HepG2 (cell line): ENCODE data around the gene EFCAB11. TPM values are rescaled to one million over a fixed set of nuclear protein-coding genes. Genes with fewer than 3 reads are reported as not detected.
A peak's percentile ranks its signal among the peaks of the same experiment; 100 is the strongest.

Experiments
- EZH2 ChIP-seq: conservative IDR thresholded peaks from 2 replicates; pipeline ENCODE4 v1.6.1; 2012; ENCODE audit warnings: mild to moderate bottlenecking, low read depth, low read length, moderate library complexity
- GATA4 ChIP-seq: sonication (generic); IDR thresholded peaks from 2 replicates; pipeline ENCODE4 v1.6.1; 2016; ENCODE audit warnings: antibody characterized with exemption, low read depth, borderline replicate concordance
- IRF2 ChIP-seq: IDR thresholded peaks from 2 replicates; pipeline ENCODE4 v1.6.1; 2018; ENCODE audit warnings: missing genetic modification reagents, missing compliant biosample characterization
- ISX ChIP-seq: sonication (generic); formaldehyde crosslinking; conservative IDR thresholded peaks from 2 replicates; pipeline ENCODE4 v1.5.0; 2020; ENCODE audit warnings: missing genetic modification reagents
- MAF1 ChIP-seq: sonication (generic); formaldehyde crosslinking; IDR thresholded peaks from 2 replicates; pipeline ENCODE4 v1.5.0; 2020; ENCODE audit warnings: missing genetic modification reagents, borderline replicate concordance
- MEIS1 ChIP-seq: sonication (generic); formaldehyde crosslinking; IDR thresholded peaks from 2 replicates; pipeline ENCODE4 v1.9.0; 2021; ENCODE audit warnings: mild to moderate bottlenecking, missing genetic modification reagents, moderate library complexity, borderline replicate concordance
- PRDM15 ChIP-seq: sonication (generic); formaldehyde crosslinking; IDR thresholded peaks from 2 replicates; pipeline ENCODE4 v1.4.0; 2020; ENCODE audit warnings: missing genetic modification reagents
- SNAPC4 ChIP-seq: sonication (generic); formaldehyde crosslinking; IDR thresholded peaks from 2 replicates; pipeline ENCODE4 v1.4.0; 2020; ENCODE audit warnings: mild to moderate bottlenecking, missing genetic modification reagents
- TBP ChIP-seq: sonication (generic); formaldehyde crosslinking; IDR thresholded peaks from 2 replicates; pipeline ENCODE4 v1.5.0; 2020; ENCODE audit warnings: missing genetic modification reagents
- TCF12 ChIP-seq, 2 experiments: fragments of 450-650 bp in 1 of 2; sonication (generic) in 1 of 2; formaldehyde crosslinking in 1 of 2; IDR thresholded peaks; 2 replicates each; pipeline versions ENCODE4 v1.6.1 to v1.8.0; 2017 to 2022; ENCODE audit warnings: antibody characterized with exemption in 1 of 2, mild to moderate bottlenecking in 1 of 2, missing genetic modification reagents in 1 of 2, moderate library complexity in 1 of 2
- TGIF2 ChIP-seq: IDR thresholded peaks from 2 replicates; pipeline ENCODE4 v1.6.1; 2016; ENCODE audit warnings: control low read depth, missing compliant biosample characterization
- TOPORS ChIP-seq: sonication (generic); formaldehyde crosslinking; IDR thresholded peaks from 2 replicates; pipeline ENCODE4 v1.8.0; 2023; ENCODE audit warnings: mild to moderate bottlenecking, missing genetic modification reagents
- TP53 ChIP-seq: sonication (generic); formaldehyde crosslinking; conservative IDR thresholded peaks from 2 replicates; pipeline ENCODE4 v1.4.0; 2020; ENCODE audit warnings: missing genetic modification reagents
- YY1 ChIP-seq: IDR thresholded peaks from 2 replicates; pipeline ENCODE4 v1.6.1; 2011; ENCODE audit warnings: low read length, low read depth, moderate library complexity, mild to moderate bottlenecking; ENCODE audit not compliant: insufficient read depth, insufficient replicate concordance
- ZBTB33 ChIP-seq: sonication (generic); formaldehyde crosslinking; IDR thresholded peaks from 2 replicates; pipeline ENCODE4 v1.4.0; 2020; ENCODE audit warnings: missing genetic modification reagents
- ZKSCAN5 ChIP-seq: sonication (generic); formaldehyde crosslinking; IDR thresholded peaks from 2 replicates; pipeline ENCODE4 v1.5.1; 2020; ENCODE audit warnings: mild to moderate bottlenecking, missing genetic modification reagents
- ZNF614 ChIP-seq: IDR thresholded peaks from 2 replicates; pipeline ENCODE4 v1.6.1; 2018; ENCODE audit warnings: missing biosample characterization, missing genetic modification reagents, inconsistent platforms, borderline replicate concordance
- ZNF850 ChIP-seq: sonication (generic); formaldehyde crosslinking; conservative IDR thresholded peaks from 2 replicates; pipeline ENCODE4 v1.9.0; 2021; ENCODE audit warnings: mild to moderate bottlenecking, missing genetic modification reagents
- polyA plus RNA-seq, 8 experiments: library from polyadenylated mRNA; depleted of rRNA in 3 of 8; stranded (reverse) in 7 of 8; unstranded in 1 of 8; fragments of >200 nt; fragmentation: Illumina TruSeq in 4 of 8; extraction: Trizol in 4 of 8; gene quantifications; 2 replicates each; pipeline versions ENCODE4 v1.2.1 to v1.2.3, GENCODE V29; 2011 to 2016; ENCODE audit warnings: low read depth in 4 of 8, missing spikeins in 1 of 8, mixed read lengths in 1 of 8; ENCODE audit not compliant: insufficient read depth in 1 of 8
- total RNA-seq, 5 experiments: library from RNA; depleted of rRNA; stranded (reverse); fragments of >200 nt; fragmentation: Illumina TruSeq; extraction: Trizol; gene quantifications; 2 replicates each; pipeline ENCODE4 v1.2.3, GENCODE V29; 2016; ENCODE audit warnings: low read depth in 1 of 5

The EFCAB11 gene
- total and polyA plus RNA-seq, 2 of the 13 experiments (the other 11 are each of a cell fraction or from before 2014, with no cell fraction given), result 8.2 to 31.5 TPM

- TF ChIP-seq ZKSCAN5 (CRISPR knock-in tag) (no peak), TCF12 (IDR thresholded peaks at IDR 0.05) (no peak), TCF12 (CRISPR knock-in tag; IDR thresholded peaks at IDR 0.05) (0 out of 2 replicates have a peak, but pooled peaks have one; percentile 10), MAF1 (CRISPR knock-in tag) (no peak), ISX (CRISPR knock-in tag) (no peak), ZNF614 (CRISPR knock-in tag) (no peak), ZBTB33 (no peak), MEIS1 (peak; percentile 36; the same call in 1 of the 2 replicates), TBP (CRISPR knock-in tag) (no peak), GATA4 (0 out of 2 replicates have a peak, but pooled peaks have one; percentile 13), ZNF850 (CRISPR knock-in tag) (no peak), YY1 (no peak), EZH2 (no peak), TP53 (no peak), PRDM15 (CRISPR knock-in tag) (no peak), IRF2 (no peak), TGIF2 (CRISPR knock-in tag) (no peak), TOPORS (CRISPR knock-in tag) (no peak), SNAPC4 (no peak)
Observed at GRCh38 chr14:89911010-89911919, 43.3 kb downstream of the EFCAB11 start (continued).
